GM19043 (cell line): ENCODE results near the gene RNF144A.
A peak's percentile ranks its signal among the peaks of the same experiment; 100 is the strongest.
"Not testable (repeated sequence)": the region's sequence is repeated elsewhere in the genome, so short reads cannot be mapped to it uniquely, and the experiment has no call there.

Experiments used
- ATAC-seq: cut with Tn5 transposase; IDR thresholded peaks from one replicate; pipeline ENCODE4 v1.9.1; 2021; ENCODE audit warnings: low read depth; ENCODE audit not compliant: unreplicated experiment

Gene RNF144A

GRCh38 chr2:6995391-6996097 lies 78.3 kb downstream of the RNF144A start:
- no peak for ATAC-seq

- peak; percentile 60 for ATAC-seq
These were observed 82.1 kb downstream of the RNF144A start for GRCh38 chr2:6999211-6999877.

DNA sequence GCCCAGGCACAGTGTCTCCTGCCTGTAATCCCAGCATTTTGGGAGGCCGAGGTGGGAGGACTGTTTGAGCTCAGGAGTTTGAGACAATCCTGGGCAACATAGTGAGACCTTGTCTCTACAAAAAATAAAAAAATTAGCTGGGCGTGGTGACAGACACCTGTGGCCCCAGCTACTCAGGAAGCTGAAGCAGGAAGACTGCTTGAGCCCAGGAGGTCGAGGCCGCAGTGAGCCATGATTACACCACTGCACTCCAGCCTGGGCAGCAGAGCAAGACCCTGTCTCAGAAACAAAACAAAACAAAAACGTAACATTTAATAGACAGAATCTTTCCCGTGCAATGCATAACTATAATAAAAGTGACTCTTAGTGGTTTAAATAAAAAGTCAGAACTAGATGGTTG lies 84.2 kb downstream of the RNF144A start:
- not testable (repeated sequence) for ATAC-seq

DNA sequence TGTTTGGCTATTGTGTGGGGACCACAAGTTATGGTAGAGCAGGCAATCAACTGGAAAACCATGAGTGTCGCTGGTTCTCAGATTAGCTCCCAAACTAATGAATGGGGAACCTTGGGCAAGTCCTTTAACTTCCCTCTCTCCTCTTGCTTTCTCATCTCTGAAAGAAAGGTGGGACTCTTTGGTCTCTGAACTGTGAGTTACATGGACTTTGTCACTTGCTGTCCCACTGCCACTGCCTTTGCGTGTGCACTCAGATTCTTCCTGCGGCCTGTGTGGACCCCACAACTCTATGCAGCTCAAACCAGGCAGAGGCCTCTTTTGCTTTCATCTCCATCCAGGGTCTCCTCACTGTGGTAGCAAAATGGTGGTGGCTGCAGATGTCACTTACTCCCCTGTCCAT lies 86.7 kb downstream of the RNF144A start:
- ATAC-seq = no peak

GRCh38 chr2:7004636-7005035 lies 87.4 kb downstream of the RNF144A start:
- no peak for ATAC-seq

DNA sequence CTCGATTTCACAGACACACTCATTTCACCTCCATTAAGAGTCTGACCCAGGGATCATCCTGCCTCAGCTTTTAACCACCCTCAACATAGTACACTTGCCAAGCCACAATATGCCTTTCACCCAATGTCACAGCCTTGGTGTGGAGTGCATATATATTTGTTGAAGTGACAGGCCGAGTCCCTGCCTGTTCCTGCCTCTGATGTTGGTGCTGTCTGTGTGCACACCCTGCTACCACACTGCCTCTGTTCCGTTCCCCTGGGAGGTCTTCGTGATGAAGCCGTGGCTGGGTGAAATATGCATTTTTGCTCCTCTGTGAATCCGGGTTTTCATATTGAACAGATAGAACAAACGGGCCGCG lies 90.3 kb downstream of the RNF144A start:
- ATAC-seq = peak; percentile 17

- peak; percentile 57 for ATAC-seq
These were observed 90.9 kb downstream of the RNF144A start for GRCh38 chr2:7007846-7008741.

- ATAC-seq = no peak
These were observed 92.1 kb downstream of the RNF144A start for GRCh38 chr2:7009207-7009911.

- no peak for ATAC-seq
These were observed 93.3 kb downstream of the RNF144A start for GRCh38 chr2:7010391-7011054.

- no peak for ATAC-seq
These were observed 94.3 kb downstream of the RNF144A start for GRCh38 chr2:7011356-7012083.

DNA sequence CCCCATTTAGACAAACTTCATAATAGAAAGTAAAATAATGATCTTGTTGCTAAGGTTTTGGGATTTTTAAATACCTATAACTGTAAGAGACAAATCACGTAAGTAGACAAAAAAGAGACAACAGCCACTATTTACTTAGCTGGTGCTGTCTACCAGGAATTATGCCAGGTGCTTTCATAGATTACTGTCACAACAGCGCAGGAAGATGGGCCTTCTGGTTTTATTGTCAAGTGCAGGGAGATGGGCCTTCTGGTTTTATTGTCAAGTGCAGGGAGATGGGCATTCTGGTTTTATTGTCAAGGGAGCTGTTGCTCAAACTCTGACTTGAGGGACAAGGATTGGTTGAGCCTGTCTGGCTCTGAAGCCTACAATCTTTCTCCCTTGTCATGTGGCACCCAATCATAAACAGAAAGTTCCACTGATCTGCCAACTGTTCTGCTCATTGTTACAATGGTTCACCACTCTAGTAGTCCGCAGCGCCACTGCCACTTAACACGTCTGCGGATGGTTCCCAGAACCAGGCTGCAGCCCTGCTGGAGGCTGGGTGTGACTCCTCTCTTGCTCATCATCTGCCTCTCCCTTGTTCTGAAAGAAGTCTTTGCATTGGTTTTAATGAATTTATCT lies 95.0 kb downstream of the RNF144A start:
- ATAC-seq = no peak

DNA sequence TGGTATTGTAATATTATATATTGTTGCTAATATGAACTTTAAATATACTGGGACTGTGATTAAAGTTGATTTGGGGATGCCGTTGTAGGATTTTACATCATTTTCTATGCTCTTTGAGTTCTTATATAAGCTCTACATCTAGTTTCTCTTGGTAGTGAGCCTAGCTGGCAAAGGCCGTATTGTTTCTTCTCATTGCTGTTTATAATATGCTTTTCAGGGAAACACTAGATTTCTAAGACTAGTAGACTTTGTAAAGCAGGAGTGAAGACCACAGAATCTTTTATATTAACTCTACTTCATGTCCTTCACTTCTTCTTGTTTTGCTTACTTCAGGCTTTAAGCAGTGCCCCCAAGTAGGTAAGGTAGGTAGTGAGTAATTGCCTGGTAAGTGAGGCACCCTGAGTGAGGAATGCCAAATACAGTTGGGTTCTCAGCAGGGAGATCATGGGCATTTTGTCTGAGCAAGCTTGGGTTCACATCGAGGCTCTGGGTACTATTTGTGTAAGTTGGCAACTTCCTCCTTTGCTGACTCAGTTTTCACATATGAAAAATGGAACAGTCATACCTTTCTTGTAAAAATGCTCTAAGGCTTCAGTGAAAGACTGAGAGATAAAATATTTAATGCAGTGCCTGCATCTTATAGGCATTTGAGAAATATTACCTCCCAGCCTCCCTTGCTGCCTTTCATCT lies 96.4 kb downstream of the RNF144A start:
- no peak for ATAC-seq

DNA sequence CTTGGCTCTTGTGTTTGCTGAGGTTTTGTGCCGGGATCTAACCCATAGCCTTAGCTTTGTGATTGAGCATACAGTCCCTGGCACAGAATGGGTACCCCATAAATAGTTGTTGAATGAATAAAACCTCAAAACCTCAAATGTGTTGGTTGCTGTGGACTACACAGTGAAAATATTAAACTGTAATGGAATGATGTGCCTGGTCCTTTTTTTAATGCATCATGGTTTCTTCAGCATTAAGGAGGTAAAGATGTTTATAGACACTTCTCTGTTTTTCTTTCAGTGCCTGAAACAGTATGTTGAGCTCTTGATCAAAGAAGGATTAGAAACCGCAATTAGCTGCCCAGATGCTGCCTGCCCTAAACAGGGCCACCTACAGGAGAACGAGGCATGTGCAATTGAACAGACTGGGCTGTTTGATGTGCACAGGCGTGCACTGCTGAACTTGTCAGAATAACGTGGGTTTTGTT lies 97.0 kb downstream of the RNF144A start:
- ATAC-seq = no peak

- no peak for ATAC-seq
These were observed 98.1 kb downstream of the RNF144A start for GRCh38 chr2:7015007-7015950.

DNA sequence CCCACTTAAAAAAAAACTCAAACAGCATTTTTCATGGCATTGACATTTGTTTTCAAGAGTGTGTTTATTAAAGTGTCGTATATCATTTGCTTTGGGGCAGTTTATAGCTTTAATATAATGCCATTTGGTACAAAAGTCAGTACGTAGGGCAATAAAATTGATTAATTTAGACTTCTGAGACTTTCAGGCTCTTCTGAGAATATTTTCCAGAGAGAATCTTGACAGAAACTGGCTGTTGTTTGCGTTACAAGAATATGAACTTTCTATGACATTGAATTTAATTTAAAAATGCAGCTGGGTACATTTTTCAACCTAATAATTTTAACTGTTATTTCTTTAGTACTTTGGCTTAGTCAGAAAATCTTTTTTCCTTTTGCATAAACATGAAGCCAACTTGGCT lies 98.9 kb downstream of the RNF144A start:
- no peak for ATAC-seq

- no peak for ATAC-seq
These were observed 99.5 kb downstream of the RNF144A start for GRCh38 chr2:7016601-7017211.
